ENCODE measurements around the gene LTB4R2. TPM values are rescaled to one million over a fixed set of nuclear protein-coding genes. Genes with fewer than 3 reads are reported as not detected.
A peak's percentile ranks its signal among the peaks of the same experiment; 100 is the strongest.

LTB4R2 gene
- total RNA-seq, 1 experiment from 2014 or later = 3.2 TPM

DNA sequence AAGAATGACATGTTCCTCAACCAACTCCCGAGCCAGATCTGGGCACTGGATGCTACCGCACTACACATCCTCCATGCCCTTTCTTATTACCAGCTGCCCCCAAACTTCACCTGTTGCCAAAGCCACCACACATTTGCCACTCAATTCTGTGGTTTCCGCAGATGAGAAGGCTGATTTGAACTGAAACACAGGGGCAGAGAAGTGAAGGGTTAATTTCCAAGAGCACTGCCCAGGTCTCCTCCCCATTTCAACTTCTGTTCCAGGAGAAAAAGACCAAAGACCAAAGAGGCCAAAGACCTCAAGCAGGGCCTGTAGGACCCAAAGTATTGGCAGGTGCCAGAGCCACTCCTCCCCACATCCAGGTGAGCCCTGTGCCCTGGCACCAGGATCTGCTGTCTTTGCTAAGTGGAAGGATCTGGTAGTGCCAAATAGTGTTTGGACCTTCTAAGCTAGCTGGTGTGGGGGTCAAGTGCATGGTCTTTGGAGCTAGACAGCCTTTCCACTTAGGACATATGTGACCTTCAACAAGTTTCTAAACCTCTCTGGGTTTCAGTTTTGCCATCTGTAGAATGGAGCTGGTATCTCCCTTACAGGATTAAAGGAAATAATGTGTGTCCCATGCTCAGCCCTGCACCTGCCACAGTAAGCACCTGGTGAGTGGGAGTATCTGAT lies 18.4 kb upstream of the LTB4R2 start:
- DNase-seq (ENCODE audit: low read depth, low spot score) = no peak
- in situ Hi-C loops (cut with HindIII; ENCODE audit: low pct_unique_long_range_greater_than_20kb, low sequenced_read_pairs) = no loop called here

DNA sequence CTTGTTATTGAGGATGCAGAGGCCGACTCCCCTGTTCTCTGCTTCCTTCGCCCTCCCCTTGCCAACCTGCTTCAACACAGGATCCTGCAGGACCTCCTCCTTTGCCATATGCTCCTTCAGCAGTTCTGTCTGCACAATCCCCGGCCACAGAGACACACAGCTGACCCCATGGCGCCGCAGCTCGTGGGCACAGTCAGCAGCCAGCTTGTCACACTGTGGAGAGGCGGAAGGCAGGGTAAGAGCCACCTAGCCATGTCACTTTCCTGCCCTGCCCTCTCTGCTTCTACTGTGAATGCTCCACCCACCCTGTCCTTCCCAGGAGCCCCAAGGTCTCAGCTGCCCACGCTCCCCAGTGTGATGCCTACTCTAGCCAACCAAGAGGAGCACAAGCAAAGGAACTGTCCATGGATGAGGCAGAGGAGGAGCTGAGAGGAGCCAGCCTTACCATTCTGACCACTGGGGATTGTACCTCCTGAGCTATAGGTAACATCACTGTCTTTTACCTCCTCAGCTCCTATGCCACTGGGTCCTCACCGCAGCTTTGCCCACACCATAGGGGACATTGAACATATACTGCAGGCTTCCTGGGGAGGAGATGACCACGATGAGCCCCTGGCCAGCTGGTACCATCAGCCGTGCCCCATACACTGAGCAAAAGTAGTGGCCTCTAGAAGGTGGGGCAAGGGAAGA lies 17.7 kb upstream of the LTB4R2 start:
- in situ Hi-C loops (cut with HindIII; ENCODE audit: low pct_unique_long_range_greater_than_20kb, low sequenced_read_pairs) = no loop called here
- no peak for DNase-seq (ENCODE audit: low read depth, low spot score)

- in situ Hi-C loops (cut with HindIII; ENCODE audit: low pct_unique_long_range_greater_than_20kb, low sequenced_read_pairs) = no loop called here
- DNase-seq (ENCODE audit: low read depth, low spot score) = no peak
Measured at GRCh38 chr14:24293525-24293924, 16.4 kb upstream of the LTB4R2 start.

- in situ Hi-C loops (cut with HindIII; ENCODE audit: low pct_unique_long_range_greater_than_20kb, low sequenced_read_pairs) = no loop called here
- DNase-seq (ENCODE audit: low read depth, low spot score) = peak; percentile 72
Measured at GRCh38 chr14:24296341-24297157, 13.4 kb upstream of the LTB4R2 start.

- DNase-seq (ENCODE audit: low read depth, low spot score) = peak; percentile 66
- in situ Hi-C loops (cut with HindIII; ENCODE audit: low pct_unique_long_range_greater_than_20kb, low sequenced_read_pairs) = no loop called here
Measured at GRCh38 chr14:24297190-24297964, 12.6 kb upstream of the LTB4R2 start.

- peak; percentile 69 for DNase-seq (ENCODE audit: low read depth, low spot score)
- in situ Hi-C loops (cut with HindIII; ENCODE audit: low pct_unique_long_range_greater_than_20kb, low sequenced_read_pairs) = no loop called here
Measured at GRCh38 chr14:24298892-24299254, 11.1 kb upstream of the LTB4R2 start.

DNA sequence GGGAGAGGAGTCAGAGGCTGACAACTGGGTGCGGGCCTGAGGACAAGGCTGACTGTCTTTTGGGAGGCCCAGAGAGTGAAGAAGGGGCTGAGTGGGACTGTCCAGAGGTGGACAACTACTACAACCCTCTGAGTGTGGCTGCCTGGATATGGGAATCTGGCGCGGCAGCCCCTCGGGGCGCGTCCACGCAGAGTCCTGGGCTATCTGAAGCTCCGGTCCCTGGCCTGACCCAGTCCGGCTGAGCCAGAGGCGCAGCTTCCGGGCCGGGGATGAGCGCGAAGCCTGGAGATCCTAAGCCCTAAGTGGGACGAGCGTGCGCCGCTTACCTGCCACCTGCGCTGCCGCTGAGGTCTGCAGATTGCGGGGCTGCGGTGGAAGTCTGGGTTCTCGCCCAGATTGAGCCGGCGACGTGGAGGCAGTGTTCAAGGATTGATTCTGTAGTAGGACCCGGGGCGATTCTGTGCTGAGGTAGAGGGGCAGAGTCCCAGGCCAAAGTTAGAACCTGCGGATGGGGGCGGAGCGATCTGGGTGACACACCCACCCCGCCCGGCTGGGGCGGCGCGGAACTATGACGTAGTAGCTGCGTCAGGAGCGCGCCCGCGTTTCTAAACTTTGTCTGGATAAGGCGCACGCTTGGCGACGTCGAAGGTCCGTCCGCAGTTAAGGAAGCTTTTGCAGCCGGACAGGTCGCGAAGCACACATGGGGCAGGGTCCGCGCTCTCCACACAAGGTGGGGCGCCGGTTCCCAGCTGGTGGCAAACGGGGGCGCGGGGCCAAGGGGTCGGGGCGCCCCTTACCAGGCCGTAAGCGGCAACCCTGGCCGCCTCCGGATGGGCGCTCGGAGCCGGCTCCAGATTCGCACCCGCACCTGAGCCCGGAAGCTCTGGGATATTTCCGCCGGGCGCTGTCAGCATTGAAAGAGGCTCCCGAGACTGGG lies 10.4 kb upstream of the LTB4R2 start, which contains the start of the genes DHRS1 and NOP9:
Gene DHRS1 (minus strand): TSS at position 526 of the 937 bp plus-strand sequence. CDS start 674 bp downstream, outside the sequence.
Gene NOP9 (plus strand): TSS at position 596 of the 937 bp plus-strand sequence. CDS start 105 bp downstream, at position 701.
- peak; percentile 85 for DNase-seq (ENCODE audit: low read depth, low spot score)
- in situ Hi-C loops (cut with HindIII; ENCODE audit: low pct_unique_long_range_greater_than_20kb, low sequenced_read_pairs) = no loop called here

- in situ Hi-C loops (cut with HindIII; ENCODE audit: low pct_unique_long_range_greater_than_20kb, low sequenced_read_pairs) = no loop called here
- DNase-seq (ENCODE audit: low read depth, low spot score) = no peak
Measured at GRCh38 chr14:24300326-24300980, 9.5 kb upstream of the LTB4R2 start.

GRCh38 chr14:24304019-24304387 lies 5.9 kb upstream of the LTB4R2 start:
- no peak for DNase-seq (ENCODE audit: low read depth, low spot score)
- in situ Hi-C loops (cut with HindIII; ENCODE audit: low pct_unique_long_range_greater_than_20kb, low sequenced_read_pairs) = no loop called here

DNA sequence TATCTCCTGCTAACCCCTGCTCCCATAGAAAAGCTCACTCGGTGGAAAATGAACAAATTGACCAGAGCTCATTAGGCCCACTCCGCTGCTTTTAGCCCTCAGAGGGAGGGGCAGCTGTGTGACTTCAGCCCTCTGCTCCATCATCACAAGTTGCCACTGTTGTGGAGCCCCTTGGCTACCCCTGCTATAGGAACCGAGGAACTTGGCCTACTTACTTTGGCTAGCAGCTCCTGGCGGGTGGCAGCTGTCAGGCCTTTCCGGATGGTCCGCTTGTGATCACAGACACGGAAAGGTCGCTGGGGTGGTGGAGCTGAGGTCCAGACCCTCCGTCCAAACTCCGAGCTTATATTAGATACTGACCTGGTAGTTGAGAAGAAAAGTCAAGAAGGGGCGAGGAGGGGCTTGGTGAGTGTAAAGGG lies 2.8 kb upstream of the LTB4R2 start:
- no peak for DNase-seq (ENCODE audit: low read depth, low spot score)
- in situ Hi-C loops (cut with HindIII; ENCODE audit: low pct_unique_long_range_greater_than_20kb, low sequenced_read_pairs) = no loop called here

DNA sequence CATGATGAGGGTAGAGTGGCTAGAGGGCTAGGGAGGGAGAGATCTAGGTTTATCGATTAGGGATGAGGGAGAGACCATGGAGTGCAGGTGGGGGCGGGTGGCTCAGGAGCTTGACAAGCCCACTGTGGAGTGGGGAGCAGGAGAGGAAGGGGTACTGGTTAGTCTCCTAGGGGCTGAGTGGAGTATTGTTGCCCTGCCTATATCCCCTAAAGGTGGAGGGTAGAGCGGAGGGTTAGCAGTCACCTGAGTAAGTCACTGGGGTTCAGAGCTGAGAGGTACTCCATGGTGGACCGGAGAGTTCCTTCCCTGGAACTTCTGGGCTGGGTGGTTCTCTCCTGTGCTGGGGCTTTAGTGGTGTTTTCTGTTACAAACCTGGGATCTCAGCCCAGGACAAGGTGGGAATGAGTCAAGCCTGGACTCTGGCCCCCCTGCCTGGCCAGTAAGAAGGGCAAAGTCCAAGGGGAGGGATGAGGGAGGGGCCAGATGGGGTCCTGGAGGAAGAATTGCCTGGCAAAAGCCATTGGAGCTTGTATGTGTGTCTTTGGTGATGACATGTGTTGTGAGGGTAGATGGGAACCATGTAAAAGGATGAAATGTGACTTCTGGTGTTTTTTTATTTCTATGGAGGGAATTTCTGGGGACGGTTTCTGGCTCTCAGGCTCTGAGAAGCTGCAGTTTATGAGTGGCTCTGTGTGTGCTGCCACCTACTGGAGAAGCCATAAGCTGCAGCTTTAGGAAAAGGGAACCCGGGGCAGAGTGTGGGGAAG lies 2.2 kb upstream of the LTB4R2 start, which contains the start of gene CIDEB:
Gene CIDEB (minus strand): TSS at position 403 of the 767 bp plus-strand sequence. CDS start 119 bp downstream, at position 284.
- DNase-seq (ENCODE audit: low read depth, low spot score) = peak; percentile 71
- in situ Hi-C loops (cut with HindIII; ENCODE audit: low pct_unique_long_range_greater_than_20kb, low sequenced_read_pairs) = no loop called here

DNA sequence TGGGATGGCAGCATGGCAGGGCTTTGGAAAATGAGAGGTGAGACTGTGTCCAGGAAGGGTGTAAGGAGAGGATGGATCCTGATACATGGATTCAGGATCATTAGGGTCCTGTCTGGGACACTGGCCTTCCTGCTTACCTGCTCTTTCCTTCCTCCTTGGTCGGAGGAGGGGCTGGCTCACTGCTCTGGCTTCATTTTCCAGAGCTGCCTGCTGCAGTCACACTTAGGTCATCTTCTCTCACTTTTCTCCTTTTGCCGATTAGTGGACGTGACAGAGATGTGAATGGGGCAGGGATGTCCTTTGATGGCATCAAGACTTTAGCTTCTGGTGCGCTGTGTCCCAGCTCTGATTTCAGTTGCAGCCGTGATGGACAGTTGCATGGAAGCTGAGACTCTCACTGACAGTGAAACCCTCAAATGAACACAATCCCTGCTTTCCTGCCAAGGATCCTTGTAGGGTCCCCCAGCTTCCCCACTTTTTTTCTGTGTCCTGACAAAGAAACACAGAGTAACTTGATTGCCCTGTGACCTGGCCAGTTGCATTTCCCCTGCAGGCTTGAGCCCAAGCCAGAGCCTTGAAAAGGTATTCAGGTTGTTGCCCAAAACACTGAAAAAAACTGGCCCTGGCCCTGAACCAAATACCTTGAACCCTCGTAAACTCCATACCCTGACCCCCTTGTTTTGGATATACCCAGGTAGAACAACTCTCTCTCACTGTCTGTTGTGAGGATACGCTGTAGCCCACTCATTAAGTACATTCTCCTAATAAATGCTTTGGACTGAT lies 1.4 kb upstream of the LTB4R2 start:
- no peak for DNase-seq (ENCODE audit: low read depth, low spot score)
- in situ Hi-C loops (cut with HindIII; ENCODE audit: low pct_unique_long_range_greater_than_20kb, low sequenced_read_pairs) = no loop called here

DNA sequence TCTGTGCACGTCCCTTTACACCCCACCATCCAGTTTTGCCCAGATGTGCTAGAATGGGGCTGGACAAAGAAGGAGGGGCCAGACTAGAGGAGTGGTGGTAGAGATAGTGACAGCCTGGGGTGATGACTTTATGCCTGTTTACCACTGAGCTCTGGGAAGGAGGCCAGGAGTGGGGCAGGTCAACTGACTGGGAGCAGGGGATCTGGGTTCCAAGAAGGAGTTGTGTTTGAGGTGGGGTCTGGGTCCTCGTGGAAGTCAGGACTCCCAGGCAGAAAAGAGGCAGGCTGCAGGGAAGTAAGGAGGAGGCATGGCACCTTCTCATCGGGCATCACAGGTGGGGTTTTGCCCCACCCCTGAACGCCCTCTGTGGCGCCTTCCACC lies 315 bp downstream of the LTB4R2 start:
- in situ Hi-C loops (cut with HindIII; ENCODE audit: low pct_unique_long_range_greater_than_20kb, low sequenced_read_pairs) = no loop called here
- DNase-seq (ENCODE audit: low read depth, low spot score) = no peak

DNA sequence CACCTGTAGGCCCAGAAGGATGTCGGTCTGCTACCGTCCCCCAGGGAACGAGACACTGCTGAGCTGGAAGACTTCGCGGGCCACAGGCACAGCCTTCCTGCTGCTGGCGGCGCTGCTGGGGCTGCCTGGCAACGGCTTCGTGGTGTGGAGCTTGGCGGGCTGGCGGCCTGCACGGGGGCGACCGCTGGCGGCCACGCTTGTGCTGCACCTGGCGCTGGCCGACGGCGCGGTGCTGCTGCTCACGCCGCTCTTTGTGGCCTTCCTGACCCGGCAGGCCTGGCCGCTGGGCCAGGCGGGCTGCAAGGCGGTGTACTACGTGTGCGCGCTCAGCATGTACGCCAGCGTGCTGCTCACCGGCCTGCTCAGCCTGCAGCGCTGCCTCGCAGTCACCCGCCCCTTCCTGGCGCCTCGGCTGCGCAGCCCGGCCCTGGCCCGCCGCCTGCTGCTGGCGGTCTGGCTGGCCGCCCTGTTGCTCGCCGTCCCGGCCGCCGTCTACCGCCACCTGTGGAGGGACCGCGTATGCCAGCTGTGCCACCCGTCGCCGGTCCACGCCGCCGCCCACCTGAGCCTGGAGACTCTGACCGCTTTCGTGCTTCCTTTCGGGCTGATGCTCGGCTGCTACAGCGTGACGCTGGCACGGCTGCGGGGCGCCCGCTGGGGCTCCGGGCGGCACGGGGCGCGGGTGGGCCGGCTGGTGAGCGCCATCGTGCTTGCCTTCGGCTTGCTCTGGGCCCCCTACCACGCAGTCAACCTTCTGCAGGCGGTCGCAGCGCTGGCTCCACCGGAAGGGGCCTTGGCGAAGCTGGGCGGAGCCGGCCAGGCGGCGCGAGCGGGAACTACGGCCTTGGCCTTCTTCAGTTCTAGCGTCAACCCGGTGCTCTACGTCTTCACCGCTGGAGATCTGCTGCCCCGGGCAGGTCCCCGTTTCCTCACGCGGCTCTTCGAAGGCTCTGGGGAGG lies 985 bp downstream of the LTB4R2 start, which contains the start of gene LTB4R:
Gene LTB4R (plus strand): TSS at position 857 of the 959 bp plus-strand sequence. CDS start 4,150 bp downstream, outside the sequence.
- DNase-seq (ENCODE audit: low read depth, low spot score) = no peak
- in situ Hi-C loops (cut with HindIII; ENCODE audit: low pct_unique_long_range_greater_than_20kb, low sequenced_read_pairs) = no loop called here
